IMR-90 (cell line): ENCODE results near the gene TNS1. TPM values are rescaled to one million over a fixed set of nuclear protein-coding genes. Genes with fewer than 3 reads are reported as not detected.

Experiments
- ATAC-seq: fragments of 200-7000 bp; cut with Tn5 transposase; 2 replicates; pipeline ENCODE4 v1.9.1; 2020; ENCODE audit warnings: low read depth, mild to moderate bottlenecking, moderate library complexity
- BruUV-seq: library from RNA; stranded (reverse); fragments of 400-500 nt; replicated peaks from 2 replicates; lab custom pipeline; 2021; lab: Mats Ljungman, UMichigan
- CTCF ChIA-PET: fragments of 300-600 bp; formaldehyde crosslinking; extraction: SDS; loops from one replicate; lab custom pipeline; 2021; ENCODE audit warnings: antibody characterized with exemption; lab: Yijun Ruan, JAX
- POLR2A ChIA-PET: fragments of 300-600 bp; sonication (Branson Sonifier 250); formaldehyde crosslinking; loops from one replicate; lab custom pipeline; 2022; ENCODE audit warnings: antibody characterized with exemption; ENCODE audit not compliant: unreplicated experiment; lab: Charles Lee
- DNase-seq: peaks from one replicate; pipeline ENCODE4 v3.0.0; 2013
- H2AFZ ChIP-seq: replicated peaks from 2 replicates; pipeline ENCODE3; 2013; ENCODE audit warnings: low read length, mild to moderate bottlenecking; ENCODE audit not compliant: poor library complexity
- H2AK5ac ChIP-seq: 2 replicates; pipeline ENCODE4 v1.6.1; 2013; ENCODE audit warnings: low read depth, low read length, inconsistent platforms
- H2AK9ac ChIP-seq: replicated peaks from 2 replicates; pipeline ENCODE3; 2013; ENCODE audit warnings: mild to moderate bottlenecking, low read depth, low read length, moderate library complexity; ENCODE audit not compliant: poor library complexity
- H2BK120ac ChIP-seq: 2 replicates; pipeline ENCODE4 v1.6.1; 2013; ENCODE audit warnings: low read depth, low read length, inconsistent platforms
- H2BK15ac ChIP-seq: 3 replicates; pipeline ENCODE4 v1.6.1; 2013; ENCODE audit warnings: low read depth, low read length, inconsistent platforms
- H2BK20ac ChIP-seq: 2 replicates; pipeline ENCODE4 v1.6.1; 2013; ENCODE audit warnings: low read depth, mild to moderate bottlenecking, inconsistent platforms, low read length, moderate library complexity
- H2BK5ac ChIP-seq: 2 replicates; pipeline ENCODE4 v1.6.1; 2013; ENCODE audit warnings: mild to moderate bottlenecking, low read depth, low read length, inconsistent platforms; ENCODE audit not compliant: poor library complexity, severe bottlenecking
- H3K14ac ChIP-seq: replicated peaks from 2 replicates; pipeline ENCODE4 v1.6.1; 2013; ENCODE audit warnings: low read depth, low read length, inconsistent platforms
- H3K18ac ChIP-seq: 2 replicates; pipeline ENCODE4 v1.6.1; 2013; ENCODE audit warnings: low read depth, low read length, control low read depth
- H3K23ac ChIP-seq: 2 replicates; pipeline ENCODE4 v1.6.1; 2013; ENCODE audit warnings: low read depth, low read length, inconsistent platforms
- H3K27ac ChIP-seq: 2 replicates; pipeline ENCODE4 v1.5.1; 2013; ENCODE audit warnings: mild to moderate bottlenecking, control low read depth, low read length; ENCODE audit not compliant: insufficient read depth
- H3K27me3 ChIP-seq: 2 replicates; pipeline ENCODE4 v1.6.1; 2013; ENCODE audit warnings: low read length; ENCODE audit not compliant: control insufficient read depth, insufficient read depth
- H3K36me3 ChIP-seq: 2 replicates; pipeline ENCODE4 v1.6.1; 2013; ENCODE audit warnings: low read length, mixed read lengths; ENCODE audit not compliant: control insufficient read depth, insufficient read depth
- H3K4ac ChIP-seq: 2 replicates; pipeline ENCODE4 v1.6.1; 2013; ENCODE audit warnings: low read depth, low read length, inconsistent platforms
- H3K4me1 ChIP-seq: 2 replicates; pipeline ENCODE4 v1.6.1; 2013; ENCODE audit warnings: low read length, mixed read lengths; ENCODE audit not compliant: control insufficient read depth, insufficient read depth
- H3K4me2 ChIP-seq: 2 replicates; pipeline ENCODE4 v1.6.1; 2013; ENCODE audit warnings: low read depth, mild to moderate bottlenecking, control low read depth, low read length, moderate library complexity
- H3K4me3 ChIP-seq: 2 replicates; pipeline ENCODE4 v1.5.1; 2013; ENCODE audit warnings: low read depth, mild to moderate bottlenecking, control low read depth, low read length, moderate library complexity; ENCODE audit not compliant: insufficient read depth
- H3K56ac ChIP-seq: 2 replicates; pipeline ENCODE4 v1.6.1; 2013; ENCODE audit warnings: low read length, inconsistent platforms; ENCODE audit not compliant: insufficient read depth; ENCODE audit errors: extremely low read depth
- H3K79me1 ChIP-seq, 2 experiments: 2 replicates each; pipeline ENCODE4 v1.6.1; 2013; ENCODE audit warnings: low read length in 2 of 2, inconsistent platforms in 1 of 2, low read depth in 1 of 2
- H3K9ac ChIP-seq: 2 replicates; pipeline ENCODE4 v1.6.1; 2013; ENCODE audit warnings: low read depth, low read length, control low read depth
- H3K9me1 ChIP-seq: 2 replicates; pipeline ENCODE4 v1.6.1; 2013; ENCODE audit warnings: low read length, inconsistent platforms; ENCODE audit not compliant: insufficient read depth
- H3K9me3 ChIP-seq: 2 replicates; pipeline ENCODE4 v1.6.1; 2013; ENCODE audit warnings: low read length; ENCODE audit not compliant: control insufficient read depth, insufficient read depth
- H4K20me1 ChIP-seq: 2 replicates; pipeline ENCODE4 v1.6.1; 2013; ENCODE audit warnings: low read length, inconsistent platforms; ENCODE audit not compliant: insufficient read depth
- H4K5ac ChIP-seq: 2 replicates; pipeline ENCODE4 v1.6.1; 2013; ENCODE audit warnings: mild to moderate bottlenecking, low read depth, low read length, control low read depth
- H4K8ac ChIP-seq, 2 experiments: 2 replicates each; pipeline ENCODE4 v1.6.1; 2013; ENCODE audit warnings: low read depth in 2 of 2, low read length in 2 of 2, control low read depth in 1 of 2, inconsistent platforms in 1 of 2
- H4K91ac ChIP-seq: 2 replicates; pipeline ENCODE4 v1.6.1; 2013; ENCODE audit warnings: low read depth, low read length, inconsistent platforms; ENCODE audit not compliant: insufficient read depth
- CHD1 ChIP-seq: IDR thresholded peaks from 2 replicates; pipeline ENCODE4 v1.6.1; 2012; ENCODE audit warnings: low read depth, low read length, improper control_type of control experiment
- MAFK ChIP-seq: IDR thresholded peaks from 2 replicates; pipeline ENCODE4 v1.6.1; 2012; ENCODE audit warnings: low read depth, low read length, improper control_type of control experiment
- SMC3 ChIP-seq: fragments of 150-350 bp; IDR thresholded peaks from 2 replicates; pipeline ENCODE4 v1.6.1; 2016; ENCODE audit warnings: low read depth, mild to moderate bottlenecking, antibody characterized with exemption, low read length, moderate library complexity
- WGBS, 2 experiments: methylation state at CpG; one replicate each; pipeline versions ENCODE4 v1.1.5 to v1.1.7; 2013; ENCODE audit warnings: missing lambda C conversion rate in 2 of 2; ENCODE audit not compliant: insufficient read length in 1 of 2; ENCODE audit errors: extremely low coverage in 2 of 2; 5-methylcytosine and 5-hydroxymethylcytosine counted together
- dilution Hi-C: fragments of 300-500 bp; cut with HindIII; formaldehyde crosslinking; loops from one replicate; pipeline ENCODE4 v1.14.3; 2018; ENCODE audit warnings: low sequenced_read_pairs; ENCODE audit not compliant: unreplicated experiment
- in situ Hi-C: fragments of 300-500 bp; cut with MboI; formaldehyde crosslinking; loops from 3 replicates; pipeline ENCODE4 v1.14.3; 2019; ENCODE audit warnings: low sequenced_read_pairs, inconsistent platforms, mixed read lengths
- intact Hi-C: fragments of 100-400 bp; cut with micrococcal nuclease; formaldehyde crosslinking; loops from 2 replicates; pipeline ENCODE4 v1.10.0; 2022
- polyA plus RNA-seq, 3 experiments: library from polyadenylated mRNA; depleted of rRNA; stranded (reverse); fragments of >200 nt; gene quantifications; 2 replicates each; pipeline ENCODE4 v1.2.3, GENCODE V29; 2012; ENCODE audit warnings: low replicate concordance in 1 of 3
- total RNA-seq: library from RNA; depleted of rRNA; stranded (reverse); fragments of >200 nt; gene quantifications from 2 replicates; pipeline ENCODE4 v1.2.3, GENCODE V29; 2012

Gene TNS1
- total and polyA plus RNA-seq, 2 of the 4 experiments (the other 2 are of a cell fraction): 41.1 to 45.2 TPM

DNA sequence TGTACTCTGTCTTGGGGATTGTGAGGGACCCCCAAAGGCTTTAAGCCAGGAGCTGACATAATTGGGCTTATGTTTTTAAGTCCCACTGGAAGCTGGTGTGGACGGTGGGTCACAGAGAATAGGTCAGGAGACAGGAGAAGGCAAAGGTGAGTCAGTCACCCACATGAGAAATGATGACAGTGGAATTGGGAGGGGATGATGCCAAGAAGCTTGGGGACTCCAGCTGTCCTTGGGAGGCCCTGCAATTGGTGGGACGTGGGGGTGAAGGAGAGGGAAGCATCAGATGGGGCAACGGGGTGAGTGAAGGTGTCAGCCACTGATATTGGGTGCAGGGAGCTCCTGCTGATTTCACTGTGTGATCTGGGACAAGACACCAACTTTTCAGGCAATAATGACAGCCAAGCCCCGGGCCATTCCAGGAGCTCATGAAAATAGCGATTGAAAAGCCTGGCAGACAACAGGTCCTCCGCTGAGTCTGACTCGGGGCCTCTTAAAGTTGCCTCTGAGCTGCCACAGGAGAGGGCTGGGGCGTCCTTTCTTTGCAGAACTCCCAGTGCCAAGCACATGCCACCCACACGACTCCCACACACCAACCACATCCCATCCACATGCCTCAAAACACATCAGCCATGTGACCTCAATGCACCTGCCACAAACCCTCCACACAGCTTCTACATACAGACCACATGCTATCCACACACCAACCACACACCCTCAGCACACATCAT is 13.4 kb downstream of the TNS1 start:
- Histone ChIP-seq H2BK15ac (no peak overlapping the region), H3K14ac (no peak overlapping the region), H3K4me1 (peaks cover 27% of the 10 kb centered on the region), H3K27me3 (no peaks in the 10 kb centered on the region), H3K9ac (no peak overlapping the region), H2AK5ac (peak overlapping the region; percentile 78), H4K20me1 (peaks cover 47% of the 10 kb centered on the region), H3K9me1 (peaks cover 22% of the 10 kb centered on the region), H2AFZ (no peak overlapping the region), H3K23ac (no peak overlapping the region), H4K5ac (no peak overlapping the region), H3K56ac (no peak overlapping the region), H2BK120ac (no peak overlapping the region), H4K91ac (0 out of 2 replicates have a peak overlapping the region, but pooled peaks have one; percentile 23), H3K36me3 (peaks cover 34% of the 10 kb centered on the region), H2BK20ac (no peak overlapping the region; the same call in 1 of the 2 replicates), H4K8ac (no peak overlapping the region), H2AK9ac (peak overlapping the region; percentile 92), H3K4me2 (no peak overlapping the region), H3K4me3 (no peak overlapping the region), H3K27ac (no peak overlapping the region), H3K18ac (no peak overlapping the region), H3K79me1 (peaks cover 34 to 85% of the 10 kb centered on the region in 2 experiments), H3K4ac (peak overlapping the region; percentile 71), H2BK5ac (peak overlapping the region; percentile 25), H3K9me3 (no peaks in the 10 kb centered on the region)
- in situ Hi-C loops: loop anchor here (5.0 kb wide), 1 partner anchor 87 kb away; no protein-coding TSS in a partner anchor
- DNase-seq (no peak), ATAC-seq (no peak)
- intact Hi-C loops: loop anchor here (1.0 to 2.0 kb wide), 2 partner anchors 45 to 91 kb away; no protein-coding TSS in a partner anchor
- CTCF ChIA-PET: interaction anchor here (0.9 to 1.0 kb wide), 2 partner anchors 47 to 98 kb away, joined by 3 read pairs; no protein-coding TSS in a partner anchor
- 90% methylated on average over 2 of the region's 9 CpGs; no CpG with 5 or more reads in 1 of the 2 experiments for WGBS, 2 experiments
- dilution Hi-C loops: no loop called here
- POLR2A ChIA-PET: interaction anchor here (0.6 kb wide), 1 partner anchor 1294 kb away, joined by 3 read pairs; the partner anchor contains the start of gene IGFBP5
- TF ChIP-seq SMC3 (no peak), MAFK (no peak), CHD1 (no peak)
- no TSS peak for BruUV-seq
